ENCODE measurements around the gene STXBP6.

GRCh38 chr14:24972844-24973243, 77.1 kb downstream of the STXBP6 start:
- TF ChIP-seq CTCF (conservative IDR thresholded peaks at IDR 0.05) (no peak), EZH2 (IDR thresholded peaks at IDR 0.05; ENCODE audit: low read depth) (no peak)

All from PC-9 (cell line).